SJCRH30 (cell line): ENCODE data around the gene SEC22B. TPM values are rescaled to one million over a fixed set of nuclear protein-coding genes. Genes with fewer than 3 reads are reported as not detected.
A peak's percentile ranks its signal among the peaks of the same experiment; 100 is the strongest.
"Not testable (repeated sequence)": the region's sequence is repeated elsewhere in the genome, so short reads cannot be mapped to it uniquely, and the experiment has no call there.

Source experiments
- DNase-seq, 2 experiments: peaks; one replicate each; pipeline ENCODE4 v3.0.0-alpha.2; 2015 to 2020
- H3K27ac ChIP-seq: fragments of 250-450 bp; sonication (Bioruptor Pico); 2 replicates; pipeline ENCODE4 v1.5.1; 2020; ENCODE audit warnings: mild to moderate bottlenecking, moderate library complexity
- H3K27me3 ChIP-seq: fragments of 250-450 bp; sonication (Bioruptor Pico); 2 replicates; pipeline ENCODE4 v1.5.1; 2020; ENCODE audit warnings: mild to moderate bottlenecking, moderate library complexity
- H3K36me3 ChIP-seq: fragments of 250-450 bp; sonication (Bioruptor Pico); 2 replicates; pipeline ENCODE4 v1.5.1; 2020; ENCODE audit warnings: mild to moderate bottlenecking, moderate library complexity
- H3K4me1 ChIP-seq: fragments of 250-450 bp; sonication (Bioruptor Pico); 2 replicates; pipeline ENCODE4 v1.5.1; 2020; ENCODE audit warnings: mild to moderate bottlenecking, moderate library complexity
- H3K4me3 ChIP-seq: fragments of 250-450 bp; sonication (Bioruptor Pico); 2 replicates; pipeline ENCODE4 v1.5.1; 2020; ENCODE audit warnings: mild to moderate bottlenecking, moderate library complexity
- H3K9me3 ChIP-seq: fragments of 250-450 bp; sonication (Bioruptor Pico); replicated peaks from 2 replicates; pipeline ENCODE4 v1.5.1; 2020; ENCODE audit warnings: mild to moderate bottlenecking, moderate library complexity
- total RNA-seq: library from RNA; depleted of rRNA; stranded (reverse); fragments of >200 nt; shearing (Covaris generic); gene quantifications from 2 replicates; pipeline ENCODE4 v1.2.3, GENCODE V29; 2014

The SEC22B gene
- total RNA-seq, 1 experiment from 2014 or later, result 30.7 TPM

DNA sequence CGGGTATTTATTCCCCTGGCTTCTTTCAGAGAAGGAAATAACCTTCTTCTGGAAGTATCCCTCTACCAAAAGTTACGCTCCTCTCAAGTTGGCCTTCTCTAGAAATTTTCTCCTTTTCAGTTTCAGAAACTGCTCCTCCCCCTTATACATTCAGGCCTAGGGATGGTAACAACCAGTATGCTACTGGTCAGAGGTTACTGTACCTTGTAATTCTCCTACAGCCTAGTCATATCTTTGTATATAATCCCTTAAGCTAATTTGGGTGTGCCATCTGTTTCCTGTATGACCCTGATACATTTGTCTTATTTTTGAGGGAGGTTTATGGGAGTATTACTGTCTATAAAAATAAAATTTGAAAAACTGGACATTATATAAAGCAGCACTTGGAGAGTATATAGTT lies 14.3 kb downstream of the SEC22B start:
- not testable (repeated sequence) for H3K4me1 ChIP-seq, H3K4me3 ChIP-seq, H3K27me3 ChIP-seq, DNase-seq, H3K9me3 ChIP-seq, H3K36me3 ChIP-seq, H3K27ac ChIP-seq

DNA sequence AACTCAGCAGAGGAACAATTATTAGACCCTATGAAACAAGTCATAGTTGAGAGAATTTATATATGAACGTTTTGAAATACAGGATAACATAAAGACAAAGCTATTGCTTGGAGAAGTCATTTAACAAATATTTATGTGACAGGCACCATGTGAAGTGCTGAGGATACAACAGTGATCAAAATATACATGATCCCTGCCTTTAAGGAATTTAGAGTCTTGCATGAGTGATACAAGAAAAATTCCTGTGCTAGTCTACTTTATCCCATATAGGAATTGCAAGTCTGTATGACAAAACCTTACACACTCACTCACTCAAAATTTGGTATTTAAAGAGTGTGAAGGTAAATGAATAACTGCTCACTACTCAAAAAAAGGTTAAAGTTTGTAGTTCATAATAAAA lies 17.8 kb downstream of the SEC22B start:
- not testable (repeated sequence) for H3K27me3 ChIP-seq, H3K4me3 ChIP-seq, H3K36me3 ChIP-seq, H3K27ac ChIP-seq, DNase-seq, H3K4me1 ChIP-seq, H3K9me3 ChIP-seq

DNA sequence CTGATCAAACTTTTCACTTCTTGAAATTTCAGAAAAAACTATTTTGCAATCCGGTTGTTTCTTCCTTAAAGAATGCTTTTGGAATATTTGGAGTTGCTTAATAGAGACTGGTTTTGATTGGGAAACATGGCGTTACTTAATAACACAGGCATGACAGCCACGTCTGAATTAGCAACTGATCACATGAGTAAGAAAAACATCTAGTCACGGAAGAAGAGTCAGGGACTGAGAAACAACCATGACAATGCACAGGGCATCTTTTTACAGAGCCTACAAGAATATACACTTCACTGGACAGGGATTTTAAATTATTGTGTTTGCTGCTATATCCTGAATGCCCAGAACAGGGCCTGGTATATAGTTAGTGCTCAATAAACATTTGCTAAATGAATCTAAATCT lies 18.2 kb downstream of the SEC22B start:
- not testable (repeated sequence) for H3K27me3 ChIP-seq, H3K9me3 ChIP-seq, DNase-seq, H3K27ac ChIP-seq, H3K4me1 ChIP-seq, H3K4me3 ChIP-seq, H3K36me3 ChIP-seq

- not testable (repeated sequence) for H3K27ac ChIP-seq, H3K4me1 ChIP-seq, DNase-seq, H3K4me3 ChIP-seq, H3K36me3 ChIP-seq, H3K9me3 ChIP-seq, H3K27me3 ChIP-seq
Observed at GRCh38 chr1:120150138-120150822, 26.0 kb downstream of the SEC22B start.

DNA sequence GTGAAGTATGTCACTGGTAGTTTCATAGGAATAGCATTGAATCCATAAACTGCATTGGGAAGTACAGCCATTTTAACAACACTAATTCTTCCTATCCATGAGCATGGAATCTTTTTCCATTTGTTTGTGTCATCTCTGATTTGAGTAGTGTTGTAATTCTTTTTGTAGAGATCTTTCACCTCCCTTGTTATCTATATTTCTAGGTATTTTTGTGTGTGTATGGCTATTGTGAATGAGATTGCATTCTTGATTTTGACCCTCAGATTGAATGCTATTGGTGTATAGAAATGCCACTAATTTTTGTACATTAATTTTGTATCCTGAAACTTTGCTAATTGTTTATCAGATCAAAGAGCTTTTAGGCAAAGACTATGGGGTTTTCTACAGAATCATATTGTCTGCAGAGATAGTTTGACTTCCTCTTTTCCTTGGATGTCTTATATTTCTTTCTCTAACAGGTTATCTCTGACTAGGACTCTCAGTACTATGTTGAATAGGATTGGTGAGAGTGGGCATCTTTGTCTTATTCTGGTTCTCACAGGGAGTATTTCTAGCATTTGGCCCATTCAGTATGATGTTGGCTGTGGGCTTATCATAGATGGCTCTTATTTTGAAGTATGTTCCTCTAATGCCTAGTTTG lies 26.8 kb downstream of the SEC22B start:
- H3K4me1 ChIP-seq, result not testable (repeated sequence)

GRCh38 chr1:120145806-120146205 lies 30.5 kb downstream of the SEC22B start:
- not testable (repeated sequence) for H3K4me1 ChIP-seq, H3K27me3 ChIP-seq, H3K36me3 ChIP-seq, H3K4me3 ChIP-seq, H3K27ac ChIP-seq, H3K9me3 ChIP-seq
- DNase-seq, result peak in 1 of 2 experiments; percentile 38

More for the DNA sequence above, 26.8 kb downstream of the SEC22B start:
- H3K4me3 ChIP-seq, DNase-seq, H3K27me3 ChIP-seq, H3K9me3 ChIP-seq, H3K27ac ChIP-seq, H3K36me3 ChIP-seq: not testable (repeated sequence)

DNA sequence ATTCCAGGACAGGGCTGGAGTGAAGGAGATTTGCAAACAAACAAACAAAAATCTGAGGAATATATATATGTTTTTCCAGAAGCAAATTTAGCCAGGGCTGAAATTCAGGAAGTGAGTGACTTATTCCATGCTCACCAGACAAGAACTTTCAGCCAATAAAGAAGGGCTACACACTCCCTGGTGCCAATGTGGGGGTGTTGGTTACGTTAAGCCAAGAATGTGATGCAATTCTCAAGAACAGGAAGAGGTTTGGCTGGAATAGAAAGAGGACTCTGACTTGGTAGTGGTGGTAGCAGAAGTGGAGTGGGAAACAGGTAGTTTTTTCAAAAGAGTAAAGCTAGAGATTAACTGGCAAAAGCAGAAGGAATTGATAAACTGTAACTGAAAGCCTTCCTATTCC lies 31.7 kb downstream of the SEC22B start:
- not testable (repeated sequence) for H3K27ac ChIP-seq, H3K4me3 ChIP-seq, H3K4me1 ChIP-seq

GRCh38 chr1:120144169-120144568 lies 32.2 kb downstream of the SEC22B start:
- not testable (repeated sequence) for H3K27ac ChIP-seq, H3K27me3 ChIP-seq, H3K9me3 ChIP-seq, H3K4me1 ChIP-seq, DNase-seq, H3K36me3 ChIP-seq, H3K4me3 ChIP-seq

More for the DNA sequence above, 31.7 kb downstream of the SEC22B start:
- H3K27me3 ChIP-seq, H3K9me3 ChIP-seq, DNase-seq, H3K36me3 ChIP-seq: not testable (repeated sequence)

- not testable (repeated sequence) for H3K4me3 ChIP-seq, H3K4me1 ChIP-seq, H3K27ac ChIP-seq, H3K9me3 ChIP-seq, DNase-seq, H3K36me3 ChIP-seq, H3K27me3 ChIP-seq
Observed at GRCh38 chr1:120143334-120143733, 33.0 kb downstream of the SEC22B start.

DNA sequence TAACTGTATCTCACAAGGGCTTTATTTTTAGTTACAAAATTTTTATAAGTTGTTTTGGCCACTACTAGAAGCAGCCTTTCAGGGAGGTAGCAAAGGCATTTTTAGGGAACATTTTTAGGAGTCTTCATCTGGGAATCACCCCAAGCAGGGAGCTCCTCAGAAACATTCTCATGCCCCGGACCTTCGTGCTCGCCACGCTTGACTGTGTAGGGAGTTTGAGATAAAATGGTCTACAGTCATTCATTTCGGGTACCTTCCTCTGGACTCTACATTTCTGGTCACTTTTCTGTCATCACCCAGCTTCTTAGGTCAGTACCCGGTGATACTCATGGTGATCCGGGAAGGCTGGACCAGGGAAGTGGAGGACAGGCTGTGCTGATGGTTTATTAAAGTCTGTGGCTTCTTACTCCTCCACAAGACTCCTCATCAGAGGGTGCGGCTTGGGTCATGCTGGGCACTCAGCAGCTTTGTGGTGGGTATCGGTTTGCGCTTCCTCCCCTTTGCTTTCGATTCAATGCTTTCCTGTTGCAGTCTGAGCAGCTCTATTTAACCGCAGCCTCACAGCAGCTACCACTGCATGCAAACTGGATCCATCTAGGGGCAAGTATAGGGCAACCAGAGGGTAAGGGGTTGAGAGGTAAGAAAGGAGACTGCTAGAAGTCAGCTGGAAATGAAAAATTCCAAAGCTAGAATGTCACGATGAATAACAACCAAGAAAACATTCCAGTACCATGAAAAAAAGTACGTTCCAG lies 33.6 kb downstream of the SEC22B start:
- DNase-seq, result peak; percentile 4 to 18
- not testable (repeated sequence) for H3K4me3 ChIP-seq, H3K27me3 ChIP-seq, H3K27ac ChIP-seq, H3K9me3 ChIP-seq, H3K4me1 ChIP-seq, H3K36me3 ChIP-seq

GRCh38 chr1:120141865-120142264 lies 34.5 kb downstream of the SEC22B start:
- H3K27me3 ChIP-seq, H3K4me1 ChIP-seq: not testable (repeated sequence)

GRCh38 chr1:120140656-120141265 lies 35.6 kb downstream of the SEC22B start:
- not testable (repeated sequence) for H3K36me3 ChIP-seq, H3K4me1 ChIP-seq, H3K27me3 ChIP-seq, H3K4me3 ChIP-seq, H3K9me3 ChIP-seq, DNase-seq, H3K27ac ChIP-seq

More at GRCh38 chr1:120141865-120142264, 34.5 kb downstream of the SEC22B start:
- H3K9me3 ChIP-seq, H3K27ac ChIP-seq, H3K4me3 ChIP-seq, H3K36me3 ChIP-seq, DNase-seq: not testable (repeated sequence)

DNA sequence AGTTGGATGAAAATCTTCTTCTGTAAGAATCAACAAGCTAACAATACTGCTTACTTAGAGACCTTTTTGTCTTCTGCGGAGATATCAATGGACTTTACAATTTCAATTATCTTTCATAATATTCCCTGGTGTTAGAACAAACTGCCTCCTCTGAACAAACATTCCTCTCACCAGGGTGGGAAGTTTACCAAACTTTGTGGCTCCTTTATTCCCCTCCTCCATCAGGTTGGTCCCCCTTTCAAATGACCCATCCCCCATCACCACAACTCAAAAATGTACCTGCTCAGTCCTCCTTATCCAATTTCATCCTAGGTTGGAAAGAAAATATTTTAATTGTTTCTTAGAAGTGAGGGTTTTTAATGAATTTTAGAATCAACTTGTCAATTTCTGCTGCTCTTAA lies 40.2 kb downstream of the SEC22B start:
- not testable (repeated sequence) for H3K27me3 ChIP-seq, H3K9me3 ChIP-seq, H3K27ac ChIP-seq, DNase-seq, H3K4me3 ChIP-seq, H3K36me3 ChIP-seq, H3K4me1 ChIP-seq

DNA sequence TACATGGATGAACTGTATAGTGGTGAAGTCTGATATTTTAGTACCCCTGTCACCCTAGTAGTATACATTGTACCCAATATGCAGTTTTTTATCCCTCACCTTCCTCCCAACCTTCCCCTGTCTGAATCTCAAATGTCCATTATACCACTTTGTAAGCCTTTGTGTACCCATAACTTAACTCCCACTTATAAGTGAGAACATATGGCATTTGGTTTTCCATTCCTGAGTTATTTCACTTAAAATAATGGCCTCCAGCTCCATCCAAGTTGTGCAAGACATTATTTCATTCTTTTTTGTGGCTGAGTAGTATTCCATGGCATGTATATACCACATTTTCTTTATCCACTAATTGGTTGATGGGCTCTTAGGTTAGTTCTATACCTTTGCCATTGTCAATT lies 42.4 kb downstream of the SEC22B start:
- H3K9me3 ChIP-seq, DNase-seq, H3K4me3 ChIP-seq, H3K27ac ChIP-seq, H3K36me3 ChIP-seq, H3K4me1 ChIP-seq, H3K27me3 ChIP-seq: not testable (repeated sequence)

GRCh38 chr1:120133228-120133927 lies 42.9 kb downstream of the SEC22B start:
- Histone ChIP-seq H3K9me3 (no peaks in the 10 kb centered on the region), H3K27ac (no peak overlapping the region), H3K4me3 (no peak overlapping the region), H3K4me1 (no peaks in the 10 kb centered on the region), H3K27me3 (no peaks in the 10 kb centered on the region), H3K36me3 (no peaks in the 10 kb centered on the region)
- DNase-seq, result peak in 1 of 2 experiments; percentile 13
